GM18519 (cell line): ENCODE results near the gene PARVB.

Experiments
- ATAC-seq: cut with Tn5 transposase; IDR thresholded peaks from one replicate; pipeline ENCODE4 v1.9.1; 2021; ENCODE audit warnings: mild to moderate bottlenecking, moderate library complexity; ENCODE audit not compliant: unreplicated experiment, low FRiP score

The PARVB gene

DNA sequence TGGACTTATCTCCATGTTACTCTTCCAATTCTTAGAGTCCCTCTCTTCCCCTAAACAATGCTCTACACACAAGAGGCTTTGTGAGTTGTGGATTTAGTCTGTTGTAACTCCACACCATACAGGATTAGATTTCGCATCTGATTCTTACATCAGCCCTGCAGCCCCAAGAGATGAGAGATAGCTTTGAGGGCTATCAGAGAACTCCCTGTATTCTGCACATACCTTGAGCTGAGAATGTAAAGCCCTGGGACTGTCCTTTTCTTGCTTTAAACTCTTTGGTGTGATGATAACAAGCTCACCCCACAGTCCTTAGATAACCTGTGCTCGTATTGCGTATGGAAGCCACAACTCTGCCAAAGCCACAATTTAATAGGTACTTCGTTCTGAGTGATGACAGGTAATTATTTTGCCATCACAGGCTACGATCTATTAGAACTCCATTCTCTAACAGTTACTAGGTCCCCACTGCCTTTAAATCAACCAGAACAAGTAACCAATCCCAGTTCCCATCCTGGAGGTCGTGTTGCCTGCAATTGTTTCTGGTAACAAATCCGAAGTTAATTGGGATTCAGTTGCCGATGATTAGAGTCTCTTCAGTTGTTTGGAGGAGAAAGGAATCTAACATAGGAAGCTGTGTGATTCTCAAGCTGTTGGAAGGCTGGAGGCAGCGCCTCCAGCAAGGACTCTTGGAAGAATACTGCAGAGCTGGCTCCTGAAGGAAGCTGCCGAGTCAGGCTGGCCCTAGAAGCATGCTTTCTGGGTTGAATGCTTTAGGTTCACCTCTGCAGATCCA is 155.3 kb downstream of the PARVB start:
- no peak for ATAC-seq

DNA sequence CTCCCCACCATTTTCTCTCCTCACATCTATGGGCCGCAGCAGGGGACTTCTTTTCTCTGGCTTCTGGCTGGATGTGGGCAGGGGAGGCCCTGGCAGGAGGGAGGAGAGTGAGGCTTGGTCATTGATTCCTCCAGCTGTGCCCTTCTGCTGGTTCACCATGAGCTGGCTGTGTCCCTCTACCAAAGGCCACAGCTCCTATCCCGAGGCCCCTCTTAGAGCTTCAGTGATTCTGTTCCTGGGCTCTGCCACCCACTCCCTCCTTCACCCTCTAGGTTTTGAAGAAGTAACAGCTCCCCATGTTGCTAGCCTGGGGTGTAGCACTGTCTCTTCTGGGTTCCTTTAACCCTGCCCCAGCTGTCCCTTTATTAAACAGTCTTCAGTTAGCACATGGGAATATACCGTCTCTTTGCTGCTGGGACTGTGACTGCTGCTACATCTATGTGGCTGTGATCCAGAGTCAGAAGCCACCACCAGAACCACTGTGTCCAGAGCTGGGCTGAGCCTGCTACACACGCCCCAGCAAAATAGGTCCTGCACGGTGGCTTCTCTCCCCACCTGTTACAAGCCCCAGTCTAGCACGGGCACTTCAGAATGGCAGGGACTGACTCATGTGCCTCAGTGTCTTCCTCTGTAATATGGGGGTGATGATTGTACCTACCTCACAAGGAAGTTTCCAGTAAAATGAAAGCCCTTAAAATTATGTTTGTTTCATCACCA is 156.0 kb downstream of the PARVB start:
- no peak for ATAC-seq

DNA sequence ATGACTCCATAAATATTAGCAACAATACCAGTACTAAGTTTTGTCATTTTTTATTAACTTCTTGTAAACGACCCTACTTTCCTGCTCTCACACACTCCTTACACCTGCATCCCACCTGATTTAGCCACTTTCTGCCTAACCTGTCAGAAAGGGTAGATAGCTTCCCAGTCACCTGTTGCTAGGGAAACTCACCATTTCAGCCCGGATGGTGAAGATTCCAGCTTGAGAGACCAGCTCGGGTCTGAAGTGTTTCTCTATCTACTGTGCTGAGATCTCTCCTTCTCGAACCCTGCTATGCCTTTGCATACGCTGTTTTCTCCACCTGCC is 156.6 kb downstream of the PARVB start, which contains the start of gene PARVG:
Gene PARVG (plus strand): TSS at position 220 of the 327 bp plus-strand sequence. CDS start 2,405 bp downstream, outside the sequence.
- no peak for ATAC-seq

DNA sequence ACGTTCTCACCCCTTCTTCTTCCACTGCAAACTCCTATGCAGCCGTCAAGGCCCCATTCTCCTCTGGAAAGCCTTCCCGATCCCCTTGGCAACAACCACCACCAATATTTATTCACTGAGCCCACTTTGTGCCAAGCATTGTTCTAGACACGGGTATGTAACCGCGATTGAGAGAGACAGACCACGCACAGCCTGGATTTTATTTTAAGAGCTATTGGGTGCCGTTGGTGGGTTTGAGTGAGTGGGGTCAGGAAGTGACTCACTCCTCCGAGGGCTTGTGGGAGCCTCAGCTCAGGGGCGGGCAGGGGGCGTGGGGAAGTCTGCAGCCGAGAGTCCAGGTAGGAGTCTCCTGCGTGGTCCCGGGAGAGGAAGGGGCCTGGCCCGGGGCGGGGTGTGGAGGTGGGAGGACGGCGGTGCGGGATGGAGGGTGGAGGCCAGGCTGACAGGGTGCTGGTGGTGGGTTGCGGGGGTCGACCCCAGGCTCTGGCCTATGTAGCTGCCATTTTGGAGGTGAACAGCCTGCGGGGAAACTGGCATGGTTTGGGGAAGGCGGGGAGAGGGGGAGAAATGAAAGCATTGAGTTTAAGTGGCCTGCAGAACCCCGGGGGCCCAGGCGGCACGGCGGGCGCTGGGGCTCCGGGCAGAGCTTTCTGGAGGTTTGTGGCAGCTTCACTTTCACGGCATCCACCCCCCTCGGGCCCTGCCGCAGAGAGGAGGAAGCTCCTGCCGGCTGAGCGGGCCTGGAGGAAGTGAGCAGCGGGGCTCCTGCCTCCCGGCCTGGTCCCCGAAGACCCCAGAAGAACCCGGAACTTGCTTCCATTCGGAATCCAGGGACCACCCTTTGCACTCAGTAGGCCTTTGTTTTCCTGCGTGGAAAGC is 157.2 kb downstream of the PARVB start:
- no peak for ATAC-seq

DNA sequence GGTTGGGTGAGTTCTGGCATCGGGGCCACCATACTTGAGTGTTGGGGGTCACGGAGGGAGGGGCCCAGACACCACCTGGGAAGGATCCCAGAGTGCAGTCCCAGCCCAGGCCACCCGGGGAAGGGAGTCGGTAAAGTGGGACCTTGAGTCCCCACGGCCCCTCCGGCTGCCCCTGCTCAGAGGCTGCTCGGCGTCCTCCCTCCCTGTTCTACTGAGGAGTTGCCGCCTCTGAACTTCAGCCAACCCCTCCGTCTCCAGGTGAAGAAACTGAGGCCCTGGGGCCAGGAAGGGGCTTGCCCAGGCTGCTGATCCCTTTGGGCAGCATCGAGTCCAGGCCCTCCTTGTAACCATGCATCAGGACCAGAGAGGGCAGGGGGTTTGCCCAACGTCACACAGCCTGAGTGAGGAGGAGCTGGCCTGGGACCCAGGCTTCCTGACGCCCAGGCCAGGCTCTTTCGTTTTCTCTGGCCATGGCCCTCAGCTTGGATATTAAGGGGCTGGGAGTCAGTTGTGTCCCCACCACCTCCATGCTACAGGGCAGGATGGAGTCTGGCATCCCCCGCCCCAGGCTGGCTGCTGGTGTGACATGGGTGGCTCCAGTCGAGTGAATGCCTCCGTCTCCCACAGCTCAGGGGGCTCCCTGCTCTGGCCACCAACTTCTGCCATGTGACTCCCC is 157.9 kb downstream of the PARVB start:
- ATAC-seq: no peak

DNA sequence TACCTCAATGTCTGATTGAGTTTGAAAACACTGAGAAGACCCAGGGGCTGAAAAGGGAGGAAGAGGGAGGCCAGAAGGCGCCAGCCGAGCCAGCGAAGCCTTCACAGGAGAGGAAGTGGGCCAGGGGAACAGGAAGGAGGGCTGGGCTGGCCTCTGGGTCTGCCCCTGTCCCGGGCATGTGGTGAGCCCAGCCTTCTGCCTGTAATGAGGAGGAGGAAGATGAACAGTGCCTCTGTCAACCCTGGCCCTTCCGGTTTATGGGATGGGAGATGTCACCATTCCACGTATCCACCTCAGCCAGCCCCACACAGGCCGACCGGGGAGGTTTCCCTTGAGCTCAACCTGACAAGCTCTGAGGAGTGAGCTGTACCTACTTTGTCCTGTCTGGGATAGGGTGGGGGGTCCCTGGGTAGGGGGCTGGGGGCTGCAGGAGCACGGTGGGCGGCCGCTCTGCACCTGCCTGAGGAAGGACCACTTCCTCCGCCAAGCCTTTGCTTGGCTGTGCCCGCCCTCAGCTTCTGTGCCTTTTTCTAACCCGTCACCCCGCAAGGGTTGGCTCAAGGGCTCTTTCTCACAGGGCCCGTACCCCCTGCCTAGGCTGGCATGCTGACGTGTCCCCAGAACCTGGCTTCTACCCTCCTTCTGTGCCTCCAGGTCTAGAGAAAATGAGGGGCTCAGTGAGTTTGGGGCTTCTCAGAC is 158.6 kb downstream of the PARVB start:
- ATAC-seq: no peak

DNA sequence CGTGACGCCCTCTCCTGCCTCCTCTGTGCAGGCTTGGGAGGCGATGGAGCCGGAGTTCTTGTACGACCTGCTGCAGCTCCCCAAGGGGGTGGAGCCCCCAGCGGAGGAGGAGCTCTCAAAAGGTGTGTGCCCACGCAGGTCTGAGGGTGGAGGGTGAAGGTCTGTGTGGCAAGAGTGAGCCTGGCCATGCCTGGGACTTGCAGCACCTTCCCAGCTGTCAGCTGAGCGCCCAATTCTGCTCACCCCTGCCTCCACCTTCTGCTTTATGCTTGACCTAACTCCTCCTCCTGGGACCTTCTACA is 159.1 kb downstream of the PARVB start:
- ATAC-seq: no peak

DNA sequence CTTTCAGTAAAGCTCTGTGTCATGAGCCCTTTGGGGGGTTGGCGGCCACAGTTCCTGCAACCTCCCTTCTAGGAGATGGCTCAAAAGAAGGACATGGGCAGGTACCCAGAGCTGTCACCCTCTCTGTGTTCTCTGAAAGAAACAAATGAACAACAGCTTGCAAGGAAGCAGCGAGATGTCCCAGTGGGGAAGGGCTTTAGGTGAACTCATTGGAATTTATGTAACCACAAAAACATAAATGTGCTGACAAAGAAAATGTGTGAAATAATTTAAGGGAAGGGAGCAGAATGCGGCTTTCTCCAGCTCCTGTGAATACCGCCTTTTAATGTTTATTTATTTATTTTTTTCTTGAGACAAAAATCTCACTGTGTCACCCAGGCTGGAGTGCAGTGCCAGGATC is 159.9 kb downstream of the PARVB start:
- no peak for ATAC-seq

DNA sequence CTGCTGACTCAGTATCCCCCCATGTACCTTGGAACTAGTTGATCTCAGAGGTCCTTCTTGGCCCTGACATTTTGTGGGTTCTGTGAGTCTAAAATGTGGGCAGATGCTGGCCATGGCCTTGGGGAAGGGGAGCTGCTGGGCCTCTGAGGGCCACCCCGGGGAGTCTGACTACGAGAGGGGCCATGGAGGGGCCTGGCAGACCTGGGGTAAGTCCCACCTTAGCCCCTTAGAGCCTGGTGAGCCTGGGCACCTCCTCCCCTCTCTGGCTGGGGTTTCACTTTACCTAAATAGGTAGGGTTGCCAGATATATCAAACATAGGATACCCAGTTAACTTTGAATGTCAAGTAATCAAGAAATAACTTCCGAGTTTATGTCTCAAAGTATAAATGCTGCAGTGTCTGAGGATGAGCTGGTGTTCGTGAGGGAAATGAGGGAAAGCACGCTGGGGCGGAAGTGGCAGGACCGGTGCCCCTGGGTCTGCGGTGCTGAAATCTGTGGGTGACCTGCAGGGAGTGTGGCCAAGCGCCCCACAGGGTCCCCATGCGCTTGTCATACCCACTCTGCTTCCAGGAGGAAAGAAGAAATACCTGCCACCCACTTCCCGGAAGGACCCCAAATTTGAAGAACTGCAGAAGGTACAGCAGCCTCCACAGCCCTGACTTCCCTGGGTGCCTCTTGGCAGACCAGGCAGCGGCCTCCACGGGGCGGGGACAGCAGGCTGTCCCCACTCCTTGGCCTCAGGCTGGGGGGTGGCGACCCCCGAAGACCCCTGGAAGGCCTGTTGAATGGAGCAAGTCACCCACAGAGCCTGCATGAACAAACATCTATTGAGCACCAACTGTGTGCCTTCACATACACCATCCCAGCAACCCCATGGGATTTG is 161.4 kb downstream of the PARVB start:
- no peak for ATAC-seq

DNA sequence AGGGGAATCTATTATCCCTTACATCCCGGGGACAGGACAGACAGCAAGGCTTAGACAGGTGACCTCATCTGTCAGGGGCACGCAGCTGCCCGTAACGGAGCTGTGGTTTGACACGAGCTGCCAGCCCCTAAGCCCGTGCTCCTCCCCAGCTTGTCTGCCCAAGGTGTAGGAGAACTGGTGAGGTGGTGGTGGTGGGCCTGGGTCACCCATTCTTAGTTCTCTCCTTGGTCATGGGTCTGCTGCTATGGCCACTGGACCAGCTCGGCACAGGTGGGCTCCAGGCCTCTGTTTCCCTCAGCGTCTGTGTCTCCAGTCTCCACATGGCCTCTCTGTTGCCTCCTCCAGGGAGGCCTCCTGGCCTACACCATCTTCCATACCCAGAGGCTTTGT is 162.0 kb downstream of the PARVB start:
- no peak for ATAC-seq

DNA sequence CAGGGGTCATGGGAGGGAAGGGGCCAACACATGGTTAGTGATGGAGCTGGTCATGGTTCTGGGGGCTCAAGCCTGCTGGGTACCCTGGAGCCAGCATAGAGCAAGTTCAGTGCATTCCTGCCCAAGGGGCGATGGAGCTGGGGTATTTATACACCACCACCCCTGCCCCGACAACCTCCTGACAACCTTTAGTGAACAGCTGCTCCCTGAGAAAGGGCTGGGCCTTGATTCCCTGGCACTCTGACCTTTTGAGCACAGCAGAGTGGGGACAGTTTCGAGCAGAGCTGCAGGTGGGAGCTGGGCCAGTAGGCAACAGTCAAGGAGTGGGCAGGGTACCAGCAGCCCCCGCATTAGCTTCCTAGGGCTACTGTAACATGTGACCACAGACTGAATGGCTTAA is 162.6 kb downstream of the PARVB start:
- no peak for ATAC-seq

DNA sequence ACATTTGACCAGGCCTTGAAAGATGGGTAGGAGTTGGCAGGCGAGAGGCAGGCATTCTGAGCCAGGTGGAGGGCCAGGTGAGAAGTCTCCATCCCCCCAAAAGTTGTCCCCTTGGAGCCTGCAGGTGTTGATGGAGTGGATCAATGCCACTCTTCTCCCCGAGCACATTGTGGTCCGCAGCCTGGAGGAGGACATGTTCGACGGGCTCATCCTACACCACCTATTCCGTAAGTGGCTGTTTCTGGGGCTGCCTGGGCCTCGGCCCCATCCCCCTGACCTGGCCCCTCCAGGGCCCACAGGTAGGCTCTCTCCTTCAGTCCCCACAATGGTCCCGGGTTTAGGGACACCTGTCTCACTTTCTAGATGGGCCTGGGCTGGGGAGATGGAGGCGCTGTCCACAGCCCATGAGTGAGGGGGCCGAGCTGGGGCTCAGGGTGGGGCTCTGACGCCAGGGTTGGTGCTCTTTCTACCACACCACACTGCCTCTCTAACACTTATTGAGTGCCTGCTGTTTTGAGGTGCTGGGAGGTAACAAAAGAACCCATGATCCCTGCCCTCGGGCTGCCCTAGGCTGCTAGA is 163.6 kb downstream of the PARVB start:
- no peak for ATAC-seq

DNA sequence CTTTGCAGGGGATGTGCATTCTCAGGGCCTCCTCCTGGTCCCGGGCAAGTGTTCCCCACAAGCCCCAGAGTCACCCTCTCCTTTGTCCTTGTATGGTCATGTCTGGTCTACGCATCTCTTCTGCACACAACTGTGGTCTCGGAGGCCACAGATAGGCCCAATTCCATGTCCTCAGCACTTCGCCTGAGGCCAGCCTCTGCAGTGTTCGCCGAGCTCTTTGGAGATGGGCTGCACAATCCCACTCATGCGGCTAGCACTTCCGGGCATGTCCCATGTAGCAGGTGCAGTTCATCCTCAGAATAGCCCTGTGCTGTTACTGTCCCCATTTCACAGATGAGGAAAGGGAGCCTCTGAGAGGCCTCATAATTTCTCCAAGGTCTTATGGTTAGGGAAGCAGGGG is 164.2 kb downstream of the PARVB start:
- no peak for ATAC-seq

DNA sequence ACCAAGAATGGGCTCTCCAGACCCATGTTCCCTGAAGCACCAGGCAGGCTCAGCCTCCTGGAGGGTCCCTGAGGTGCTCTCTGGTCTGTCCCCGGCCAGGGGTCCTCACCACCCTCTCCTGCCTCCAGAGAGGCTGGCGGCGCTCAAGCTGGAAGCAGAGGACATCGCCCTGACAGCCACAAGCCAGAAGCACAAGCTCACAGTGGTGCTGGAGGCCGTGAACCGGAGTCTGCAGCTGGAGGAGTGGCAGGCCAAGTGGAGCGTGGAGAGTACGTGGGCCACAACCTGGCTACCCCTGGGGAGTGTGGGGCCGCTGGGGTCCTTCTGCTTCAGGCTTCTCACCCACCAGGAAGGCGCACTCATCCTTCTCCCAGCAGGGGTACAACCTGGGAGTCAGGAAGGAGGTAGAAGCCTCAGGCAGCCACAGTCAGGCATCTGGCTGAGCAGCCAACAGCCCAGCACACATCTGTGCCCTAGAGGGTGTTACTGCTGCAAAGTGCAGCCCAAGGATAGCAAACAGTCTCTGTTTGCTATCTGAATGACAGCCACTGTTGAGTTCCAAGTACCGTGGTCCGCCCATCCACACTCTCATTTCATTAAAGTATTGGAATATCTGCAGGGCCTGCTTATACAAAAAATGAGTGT is 165.0 kb downstream of the PARVB start:
- ATAC-seq: no peak

DNA sequence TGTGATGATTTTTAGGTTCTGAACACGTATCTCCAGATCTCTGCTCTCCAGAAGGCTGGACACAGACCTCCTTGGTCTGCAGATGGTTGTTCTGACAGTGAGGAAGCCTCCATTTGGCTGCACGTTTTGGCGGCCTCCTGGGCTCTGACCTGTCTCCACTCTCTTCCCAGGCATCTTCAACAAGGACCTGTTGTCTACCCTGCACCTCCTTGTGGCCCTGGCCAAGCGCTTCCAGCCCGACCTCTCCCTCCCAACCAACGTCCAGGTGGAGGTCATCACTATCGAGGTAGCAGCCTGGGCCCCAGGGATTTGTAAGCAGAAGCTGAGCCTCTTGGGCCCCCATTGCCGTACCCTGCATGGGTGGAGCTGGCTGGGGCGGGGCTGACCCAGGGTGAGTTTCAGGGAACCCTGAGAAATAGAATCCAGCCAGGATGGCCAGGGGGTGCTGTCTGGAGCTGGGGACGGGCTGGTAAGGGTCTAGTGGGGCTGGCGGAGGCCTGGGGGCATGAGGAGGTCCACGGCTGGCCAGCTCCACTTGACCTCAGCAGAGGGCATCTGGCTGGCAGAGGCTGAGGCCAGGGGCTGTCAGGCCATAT is 166.4 kb downstream of the PARVB start:
- no peak for ATAC-seq

DNA sequence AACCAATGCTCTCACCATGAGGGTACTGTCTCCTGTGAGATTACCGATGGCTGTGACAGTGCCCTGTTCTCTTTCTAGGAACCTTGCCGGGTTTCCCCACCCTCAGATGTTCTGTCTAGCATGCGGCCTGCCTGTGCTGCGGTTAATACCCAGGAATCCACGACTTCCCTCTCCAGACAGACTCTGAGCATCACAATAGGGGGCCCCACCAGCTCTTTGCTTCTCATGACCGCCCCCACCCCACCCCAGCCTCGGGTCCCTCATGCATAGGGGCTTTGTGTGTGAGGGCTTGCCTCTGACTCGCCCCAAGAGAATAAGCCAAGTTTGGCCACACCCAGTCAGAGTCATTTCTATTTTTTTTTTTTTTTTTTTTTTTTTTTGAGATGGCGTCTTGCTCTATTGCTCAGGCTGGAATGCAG is 166.9 kb downstream of the PARVB start:
- no peak for ATAC-seq

DNA sequence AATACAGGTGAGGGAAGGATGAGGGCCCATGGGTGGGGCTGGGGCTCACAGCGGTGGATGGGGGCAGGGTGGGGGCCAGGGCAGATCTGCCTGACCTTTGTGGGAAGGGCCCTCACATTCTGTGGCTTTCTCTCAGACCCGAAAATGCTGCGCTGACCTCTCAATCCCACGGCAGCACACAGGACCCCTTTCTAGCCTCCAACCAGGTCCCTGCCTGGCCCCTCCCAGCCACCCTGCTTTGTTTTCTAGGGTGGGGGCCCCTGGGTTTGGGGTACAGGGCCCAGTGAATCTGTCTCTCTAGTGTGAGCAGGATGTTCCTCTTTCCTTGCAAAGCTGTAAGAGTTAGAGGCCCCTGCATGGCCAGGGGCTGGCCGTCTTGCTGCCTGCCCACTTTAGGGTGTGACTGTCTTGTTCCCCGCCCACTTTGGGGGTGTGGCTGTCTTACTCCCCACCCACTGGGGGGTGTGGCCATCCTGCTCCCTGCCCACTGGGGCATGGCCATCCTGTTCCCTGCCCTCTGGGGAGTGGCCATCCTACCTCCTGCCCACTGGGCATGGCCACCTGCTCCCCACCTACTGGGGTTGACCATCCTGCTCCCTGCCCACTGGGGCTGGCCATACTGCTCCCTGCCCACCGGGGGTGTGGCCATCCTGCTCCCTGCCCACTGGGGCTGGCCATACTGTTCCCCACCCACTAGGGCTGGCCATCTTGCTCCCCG is 168.2 kb downstream of the PARVB start:
- no peak for ATAC-seq
